GM03348 (cell line): Measurements from ENCODE around the gene UNC93B1.

Source experiments
- DNase-seq: peaks from one replicate; pipeline ENCODE4 v3.0.0; 2012; ENCODE audit warnings: low spot score

Gene UNC93B1

GRCh38 chr11:68022531-68022930 is 18.6 kb upstream of the UNC93B1 start:
- DNase-seq: no peak

DNA sequence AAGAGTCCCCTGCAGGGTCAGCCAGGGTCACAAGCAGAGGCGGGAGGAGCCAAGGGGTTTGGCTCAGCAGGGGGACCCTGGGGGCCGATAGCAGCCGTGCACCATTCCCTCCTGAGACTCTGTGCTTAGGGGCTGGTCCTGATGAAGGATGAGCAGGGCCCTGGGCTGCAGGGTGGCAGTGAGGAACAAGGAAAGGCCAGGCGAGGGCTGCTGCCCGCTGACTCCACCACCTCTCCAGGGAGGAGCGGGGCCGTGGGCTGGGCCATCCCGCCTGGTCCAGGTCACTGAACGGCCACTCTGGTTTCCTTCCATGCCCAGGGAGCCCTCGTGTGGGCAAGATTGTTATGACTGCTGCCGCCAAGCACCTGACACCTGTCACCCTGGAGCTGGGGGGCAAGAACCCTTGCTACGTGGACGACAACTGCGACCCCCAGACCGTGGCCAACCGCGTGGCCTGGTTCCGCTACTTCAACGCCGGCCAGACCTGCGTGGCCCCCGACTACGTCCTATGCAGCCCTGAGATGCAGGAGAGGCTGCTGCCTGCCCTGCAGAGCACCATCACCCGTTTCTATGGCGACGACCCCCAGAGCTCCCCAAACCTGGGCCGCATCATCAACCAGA is 17.4 kb upstream of the UNC93B1 start:
- no peak for DNase-seq

DNA sequence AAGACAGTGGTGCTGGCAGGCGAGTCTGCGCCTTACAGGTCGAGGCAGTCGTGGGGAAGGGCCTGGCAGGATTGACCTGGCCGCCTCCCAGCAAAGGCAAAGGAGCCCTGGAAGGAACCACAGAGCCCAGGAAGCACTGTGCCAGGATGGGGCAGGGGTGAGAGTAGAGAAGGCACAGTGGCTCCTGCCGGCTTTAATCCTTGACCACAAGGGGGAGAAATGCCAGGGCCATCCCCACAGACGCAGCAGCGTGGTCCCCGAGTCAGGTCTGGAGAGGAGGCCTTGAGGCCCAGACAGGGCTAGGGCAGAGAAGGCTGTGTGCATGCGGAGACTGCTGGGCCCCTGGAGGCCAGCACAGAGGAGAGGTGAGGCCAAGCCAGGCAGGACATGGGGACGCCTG is 16.7 kb upstream of the UNC93B1 start:
- DNase-seq: peak; percentile 50

- DNase-seq: no peak
These were observed 15.6 kb upstream of the UNC93B1 start for GRCh38 chr11:68019486-68019885.

- no peak for DNase-seq
These were observed 14.9 kb upstream of the UNC93B1 start for GRCh38 chr11:68018730-68019190.

GRCh38 chr11:68017980-68018729 is 14.3 kb upstream of the UNC93B1 start:
- DNase-seq: no peak

GRCh38 chr11:68016904-68017817 is 13.3 kb upstream of the UNC93B1 start:
- DNase-seq: no peak

- DNase-seq: no peak
These were observed 12.4 kb upstream of the UNC93B1 start for GRCh38 chr11:68016161-68016903.

DNA sequence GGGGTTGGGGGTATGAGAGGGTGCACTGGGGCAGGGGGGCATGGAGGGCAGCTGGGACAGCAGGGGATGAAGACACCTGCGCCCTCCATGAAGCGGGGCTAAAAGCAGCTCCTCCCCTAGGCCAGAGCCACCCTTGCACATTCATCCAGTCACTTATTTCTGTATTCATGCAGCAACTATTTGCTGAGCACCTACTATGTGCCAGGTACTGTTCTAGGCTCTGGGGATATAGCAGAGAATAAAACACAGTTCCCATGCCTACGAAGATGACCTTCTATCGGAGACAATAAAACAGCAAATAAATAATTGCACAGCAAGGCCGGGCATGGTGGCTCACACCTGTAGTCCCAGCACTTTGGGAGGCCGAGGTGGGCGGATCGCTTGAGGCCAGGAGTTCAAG is 11.6 kb upstream of the UNC93B1 start:
- DNase-seq: no peak

- DNase-seq: no peak
These were observed 11.1 kb upstream of the UNC93B1 start for GRCh38 chr11:68014947-68015447.

GRCh38 chr11:68014157-68014946 is 10.5 kb upstream of the UNC93B1 start:
- peak; percentile 70 for DNase-seq

GRCh38 chr11:68013611-68014156 is 9.8 kb upstream of the UNC93B1 start:
- no peak for DNase-seq

DNA sequence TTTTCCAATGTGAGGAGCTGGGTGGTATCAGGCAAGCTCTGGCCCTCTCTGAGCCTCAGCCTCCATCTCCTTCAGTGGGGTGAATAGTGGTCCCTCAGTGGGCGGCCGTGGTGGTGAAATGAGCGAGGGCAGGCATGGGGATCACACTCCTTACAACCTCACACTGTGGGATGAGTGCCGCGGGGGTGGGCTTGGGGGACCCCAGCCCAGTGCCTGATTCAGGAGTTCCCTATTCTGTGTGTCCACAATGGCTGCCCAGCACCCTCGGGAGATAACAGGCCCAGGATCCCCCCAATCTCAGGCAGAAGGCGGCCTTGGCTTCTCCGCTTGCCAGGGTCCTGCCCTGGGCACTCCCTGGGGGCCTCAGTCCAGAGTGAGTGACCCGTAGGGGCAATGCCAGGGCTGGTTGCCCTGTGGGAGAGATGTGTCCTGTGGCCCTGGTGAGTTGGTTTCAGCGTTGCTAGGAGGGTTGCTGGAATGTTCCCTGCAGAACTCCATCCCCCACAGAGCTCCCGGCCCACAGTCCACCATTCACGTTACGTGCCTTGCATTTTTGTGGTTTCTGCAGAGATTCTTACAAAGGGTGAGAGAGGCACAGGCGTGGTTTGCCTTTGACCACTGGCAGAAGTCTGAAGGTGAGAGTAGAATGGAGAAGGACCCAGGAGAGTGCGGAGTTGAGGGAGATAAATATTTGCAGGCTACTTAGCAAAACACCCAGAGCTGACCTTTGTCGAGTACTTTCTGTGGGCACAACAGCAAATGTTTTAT is 9.1 kb upstream of the UNC93B1 start:
- DNase-seq: peak; percentile 94

- DNase-seq: no peak
These were observed 8.3 kb upstream of the UNC93B1 start for GRCh38 chr11:68012044-68012842.

DNA sequence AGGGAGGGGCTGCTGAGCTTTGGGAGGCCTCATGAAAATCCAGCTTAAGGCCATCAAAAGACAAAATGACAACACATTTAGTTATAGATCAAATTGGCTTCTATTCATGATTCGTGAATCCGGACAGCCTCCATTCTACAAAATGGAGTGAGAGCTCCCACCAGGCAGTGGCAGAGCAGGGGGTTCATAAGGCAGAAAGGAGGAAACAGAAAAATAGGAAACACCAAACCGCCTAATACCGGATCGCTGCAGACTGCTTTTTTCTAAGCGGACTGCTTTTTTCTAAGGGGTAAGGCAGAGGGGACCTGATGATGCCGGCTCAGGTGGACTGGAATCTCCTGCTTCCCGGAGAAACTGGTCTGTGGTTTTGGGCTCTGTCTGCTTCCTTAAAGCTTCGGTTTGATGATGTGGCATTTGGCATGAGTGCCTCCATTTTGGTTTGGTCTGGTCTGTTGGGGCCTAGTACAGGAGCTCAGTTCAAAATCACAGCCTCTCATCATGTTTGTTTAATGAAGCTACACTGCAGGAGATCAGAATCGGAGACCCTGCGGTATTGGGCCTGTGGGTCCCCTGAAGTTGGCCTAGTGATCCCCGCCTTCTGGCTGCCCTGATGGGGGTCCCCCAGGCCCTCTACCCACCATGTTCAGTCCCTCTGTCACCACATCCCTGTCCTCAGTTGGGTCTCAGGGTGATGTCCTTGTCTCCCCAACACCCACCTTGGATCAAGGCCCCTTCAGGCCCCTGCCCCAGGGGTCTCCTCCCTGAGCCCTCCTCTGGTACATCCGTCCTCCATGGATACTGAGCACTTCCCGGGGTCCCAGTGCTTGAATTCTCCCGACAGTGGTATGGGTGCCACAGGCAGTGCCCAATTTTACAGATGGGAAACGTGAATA is 7.4 kb upstream of the UNC93B1 start:
- DNase-seq: no peak

DNA sequence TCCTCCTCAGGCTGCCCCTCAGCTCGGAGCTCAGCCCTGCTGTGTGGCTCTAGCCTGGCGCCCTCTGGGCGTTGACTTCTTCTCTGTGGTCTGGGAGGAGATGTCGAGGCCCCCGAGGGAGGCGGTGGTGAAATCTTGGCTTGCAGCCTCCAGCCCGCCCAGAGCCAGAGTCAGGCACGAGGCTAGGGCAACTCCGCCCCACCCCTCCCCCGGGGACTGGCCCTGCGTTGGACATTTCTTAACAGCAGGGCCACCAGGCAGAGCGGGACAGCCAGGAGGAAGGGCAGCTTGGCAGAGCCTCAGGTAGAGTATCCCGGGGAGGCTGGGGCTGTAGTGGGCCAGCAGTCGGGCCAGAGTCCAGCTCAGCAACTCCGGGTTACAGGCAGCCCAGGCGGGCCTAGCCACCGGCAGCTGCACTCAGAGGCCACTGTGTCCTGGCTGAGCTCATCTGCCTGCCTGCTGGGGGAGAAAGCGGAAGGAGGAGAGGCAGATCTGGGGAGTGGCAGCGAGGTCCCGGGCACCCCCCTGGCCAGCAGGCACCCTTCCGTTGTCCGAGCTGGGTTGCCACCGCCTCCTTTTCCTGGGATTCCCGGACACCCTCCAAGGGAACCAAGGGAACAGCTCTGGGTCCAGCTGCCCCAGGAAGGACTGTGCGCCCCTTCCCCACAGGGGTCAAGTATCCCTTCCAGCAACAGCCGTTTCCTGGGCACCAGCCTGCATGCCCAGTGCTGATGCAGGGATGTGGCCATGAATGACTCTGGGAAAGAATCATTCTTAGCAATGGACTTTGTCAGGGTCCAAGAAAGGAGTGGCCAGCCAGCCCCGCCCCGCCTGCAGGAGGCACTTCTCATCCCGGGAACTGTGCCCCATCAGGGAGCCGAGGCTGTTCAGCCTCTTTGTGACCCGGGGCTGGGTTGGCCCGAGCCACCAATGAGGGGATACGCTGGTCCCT is 6.5 kb upstream of the UNC93B1 start, which contains the start of gene ALDH3B1:
Gene ALDH3B1 (plus strand): TSS at position 238 of the 952 bp plus-strand sequence. CDS start 4,971 bp downstream, outside the sequence.
- DNase-seq: peak; percentile 95
